Gastrocnemius medialis (tissue), 4 donors: Measurements from ENCODE around the gene ZFHX2. TPM values are rescaled to one million over a fixed set of nuclear protein-coding genes. Genes with fewer than 3 reads are reported as not detected.

Experiments
- ATAC-seq, 2 donors: fragments of 150-250 bp; one replicate each; pipeline ENCODE4 v1.9.1; 2016
- DNase-seq, 2 donors: peaks; one replicate each; pipeline ENCODE4 v3.0.0-alpha.2; 2019
- H3K27ac ChIP-seq, 4 donors: fragments of 200-600 bp; sonication (generic); 1 replicate in 1 of 4; 2 replicates in 3 of 4; pipeline ENCODE4 v1.5.1; 2016 to 2018; ENCODE audit warnings: mild to moderate bottlenecking in 2 of 4, moderate library complexity in 1 of 4
- H3K27me3 ChIP-seq, 3 donors: fragments of 200-600 bp; sonication (generic) in 2 of 3; 1 replicate in 1 of 3; 2 replicates in 2 of 3; pipeline versions ENCODE4 v1.5.1 to v1.6.0; 2016 to 2019; ENCODE audit warnings: mild to moderate bottlenecking in 1 of 3, moderate library complexity in 1 of 3
- H3K36me3 ChIP-seq, 2 donors: fragments of 200-600 bp; sonication (generic) in 1 of 2; one replicate each; pipeline ENCODE4 v1.5.1; 2017 to 2018
- H3K4me1 ChIP-seq, 2 donors: fragments of 200-600 bp; sonication (generic) in 1 of 2; one replicate each; pipeline ENCODE4 v1.5.1; 2016 to 2017; ENCODE audit warnings: mild to moderate bottlenecking in 2 of 2
- H3K4me3 ChIP-seq, 4 donors: fragments of 200-600 bp; sonication (generic) in 3 of 4; 1 replicate in 1 of 4; 2 replicates in 3 of 4; pipeline ENCODE4 v1.5.1; 2016 to 2019; ENCODE audit warnings: mild to moderate bottlenecking in 2 of 4
- H3K9me3 ChIP-seq, 3 donors: fragments of 200-600 bp; sonication (generic) in 2 of 3; 1 replicate in 1 of 3; 2 replicates in 2 of 3; pipeline ENCODE4 v1.5.1; 2016 to 2019
- POLR2A ChIP-seq, 2 donors: fragments of 450-650 bp; IDR thresholded peaks; one replicate each; pipeline ENCODE4 v1.6.1; 2017; ENCODE audit warnings: antibody characterized with exemption in 2 of 2, mild to moderate bottlenecking in 2 of 2, moderate library complexity in 2 of 2
- in situ Hi-C, 4 donors: fragments of 200-750 bp; cut with MboI; loops; one replicate each; pipeline versions ENCODE4 v1.15.0 to v1.8.0; 2017; ENCODE audit warnings: low sequenced_read_pairs in 4 of 4
- intact Hi-C: fragments of 100-400 bp; cut with DNase I; formaldehyde crosslinking; loops from one replicate; pipeline ENCODE4 v1.15.1; 2023; ENCODE audit warnings: low total_unique reads
- total RNA-seq, 4 donors: library from RNA; depleted of rRNA; stranded (reverse); fragments of >200 nt; gene quantifications; one replicate each; pipeline versions ENCODE4 v1.1.0 to v1.2.3, GENCODE V29; 2016
- TF ChIP-seq, protein P1 (sequence below), 5 experiments: fragments of 450-650 bp in 3 of 5; fragments of 200-600 bp in 2 of 5; sonication (generic) in 2 of 5; IDR thresholded peaks in 4 of 5; conservative IDR thresholded peaks in 1 of 5; 1 replicate in 4 of 5; 2 replicates in 1 of 5; pipeline ENCODE4 v1.5.1; 2016 to 2019; ENCODE audit warnings: antibody characterized with exemption in 5 of 5, mild to moderate bottlenecking in 3 of 5, moderate library complexity in 3 of 5

ZFHX2 gene
- total RNA-seq, 4 donors from 2014 or later: 0.23 to 0.44 (median 0.41) TPM; not detected in 1

DNA sequence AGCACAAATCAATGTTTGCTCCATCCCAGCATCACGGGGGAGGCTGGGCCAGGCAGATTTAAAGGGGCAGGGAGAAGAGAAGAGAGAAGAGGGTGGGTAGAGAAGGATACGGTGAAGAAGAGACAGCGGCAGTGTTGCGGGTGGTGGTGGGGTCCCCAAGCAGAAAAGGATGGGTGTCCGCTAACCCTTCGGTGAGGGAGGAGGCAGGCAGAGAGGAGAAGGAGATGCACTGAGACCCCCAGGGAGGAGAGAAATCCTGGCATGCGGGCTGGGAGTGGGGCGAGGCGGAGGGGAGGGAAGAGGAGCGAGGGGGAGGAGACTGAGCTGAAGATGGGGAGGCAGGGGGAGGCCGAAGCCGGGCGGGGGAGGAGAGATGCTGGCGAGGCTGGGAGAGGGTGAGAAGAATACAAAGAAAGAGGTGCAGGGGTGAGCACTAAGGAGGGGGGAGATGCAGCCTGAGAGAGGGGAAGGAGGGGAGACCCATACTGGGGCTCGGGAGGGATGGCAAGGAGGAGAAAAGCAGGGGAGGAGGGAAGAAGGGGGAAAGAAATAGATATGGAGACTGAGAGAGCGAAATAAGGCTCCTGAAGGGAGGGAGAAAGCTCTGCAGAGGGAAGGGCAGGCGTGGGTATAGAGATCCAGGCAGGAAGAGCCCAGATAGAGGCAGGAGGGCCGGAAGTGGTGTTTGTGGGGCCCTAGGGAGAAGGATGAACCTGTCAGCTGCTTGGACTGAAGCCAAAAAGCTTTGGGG, 27.2 kb upstream of the ZFHX2 start, which contains the start of gene JPH4:
TSS of gene JPH4 (minus strand) at position 231 of the 751 bp plus-strand sequence. CDS start 1,337 bp downstream, outside the sequence.
- TF ChIP-seq POLR2A (IDR thresholded peaks at IDR 0.05): no peak
- TF ChIP-seq, protein P1, sequence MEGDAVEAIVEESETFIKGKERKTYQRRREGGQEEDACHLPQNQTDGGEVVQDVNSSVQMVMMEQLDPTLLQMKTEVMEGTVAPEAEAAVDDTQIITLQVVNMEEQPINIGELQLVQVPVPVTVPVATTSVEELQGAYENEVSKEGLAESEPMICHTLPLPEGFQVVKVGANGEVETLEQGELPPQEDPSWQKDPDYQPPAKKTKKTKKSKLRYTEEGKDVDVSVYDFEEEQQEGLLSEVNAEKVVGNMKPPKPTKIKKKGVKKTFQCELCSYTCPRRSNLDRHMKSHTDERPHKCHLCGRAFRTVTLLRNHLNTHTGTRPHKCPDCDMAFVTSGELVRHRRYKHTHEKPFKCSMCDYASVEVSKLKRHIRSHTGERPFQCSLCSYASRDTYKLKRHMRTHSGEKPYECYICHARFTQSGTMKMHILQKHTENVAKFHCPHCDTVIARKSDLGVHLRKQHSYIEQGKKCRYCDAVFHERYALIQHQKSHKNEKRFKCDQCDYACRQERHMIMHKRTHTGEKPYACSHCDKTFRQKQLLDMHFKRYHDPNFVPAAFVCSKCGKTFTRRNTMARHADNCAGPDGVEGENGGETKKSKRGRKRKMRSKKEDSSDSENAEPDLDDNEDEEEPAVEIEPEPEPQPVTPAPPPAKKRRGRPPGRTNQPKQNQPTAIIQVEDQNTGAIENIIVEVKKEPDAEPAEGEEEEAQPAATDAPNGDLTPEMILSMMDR (IDR thresholded peaks at IDR 0.05 in 4 of 5, conservative IDR thresholded peaks at IDR 0.05 in 1 of 5): no peak
- intact Hi-C loops: no loop called here
- peak within 1 kb of the TSS in 1 of 4 donors; percentile 24 for H3K4me3 ChIP-seq
- H3K27ac ChIP-seq: no peak within 1 kb of the TSS
- no peaks in the 10 kb centered on the region for H3K4me1 ChIP-seq
- H3K9me3 ChIP-seq: no peaks in the 10 kb centered on the region
- no peak for ATAC-seq
- H3K27me3 ChIP-seq: peaks cover 44 to 58% (median 53%) of the 10 kb centered on the region in 3 donors
- in situ Hi-C loops: no loop called here
- H3K36me3 ChIP-seq: no peaks in the 10 kb centered on the region
- no peak for DNase-seq

DNA sequence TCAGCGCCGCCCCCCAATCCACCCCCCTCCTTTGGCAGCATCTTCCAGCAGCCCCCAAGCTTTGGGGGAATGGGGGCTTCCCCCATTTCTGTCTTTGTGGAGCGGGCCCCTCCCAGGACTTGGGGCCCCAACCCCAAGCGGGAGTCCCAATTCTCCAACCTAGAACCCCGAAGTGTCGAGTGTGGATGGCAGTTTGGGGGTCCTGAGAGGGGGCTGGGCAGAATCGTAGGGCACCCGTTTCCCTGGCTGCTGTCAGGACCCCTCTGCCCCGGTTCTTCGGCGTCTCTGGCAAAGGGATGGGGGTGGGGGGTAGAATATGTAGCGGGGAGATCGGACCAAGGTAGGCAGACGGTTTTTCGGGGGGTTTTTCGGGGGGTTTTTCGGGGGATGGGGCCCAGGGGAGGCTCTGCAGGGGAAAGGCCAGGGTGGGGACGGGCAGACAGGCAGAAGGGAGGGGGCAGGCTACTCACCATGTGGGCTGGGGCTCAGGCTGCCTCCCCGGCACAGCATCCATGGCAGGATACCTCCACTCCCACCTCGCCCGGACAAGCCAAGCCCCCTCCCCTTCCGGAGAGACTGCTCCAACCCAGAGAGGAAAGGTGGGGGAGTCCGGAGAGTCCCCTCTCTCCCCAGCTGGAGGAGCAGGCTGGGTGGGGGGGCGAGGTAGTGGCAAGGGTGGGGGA, 26.3 kb upstream of the ZFHX2 start:
- ATAC-seq (no peak), DNase-seq (no peak)
- H3K9me3 ChIP-seq: no peaks in the 10 kb centered on the region
- no peak overlapping the region for H3K27ac ChIP-seq
- peak overlapping the region in 2 of 4 donors; percentile 24 to 43 for H3K4me3 ChIP-seq
- in situ Hi-C loops: no loop called here
- intact Hi-C loops: no loop called here
- TF ChIP-seq, protein P1 (IDR thresholded peaks at IDR 0.05 in 4 of 5, conservative IDR thresholded peaks at IDR 0.05 in 1 of 5): no peak
- TF ChIP-seq POLR2A (IDR thresholded peaks at IDR 0.05): no peak
- H3K4me1 ChIP-seq: no peaks in the 10 kb centered on the region
- peaks cover 44 to 64% (median 53%) of the 10 kb centered on the region in 3 donors for H3K27me3 ChIP-seq
- H3K36me3 ChIP-seq: no peaks in the 10 kb centered on the region

DNA sequence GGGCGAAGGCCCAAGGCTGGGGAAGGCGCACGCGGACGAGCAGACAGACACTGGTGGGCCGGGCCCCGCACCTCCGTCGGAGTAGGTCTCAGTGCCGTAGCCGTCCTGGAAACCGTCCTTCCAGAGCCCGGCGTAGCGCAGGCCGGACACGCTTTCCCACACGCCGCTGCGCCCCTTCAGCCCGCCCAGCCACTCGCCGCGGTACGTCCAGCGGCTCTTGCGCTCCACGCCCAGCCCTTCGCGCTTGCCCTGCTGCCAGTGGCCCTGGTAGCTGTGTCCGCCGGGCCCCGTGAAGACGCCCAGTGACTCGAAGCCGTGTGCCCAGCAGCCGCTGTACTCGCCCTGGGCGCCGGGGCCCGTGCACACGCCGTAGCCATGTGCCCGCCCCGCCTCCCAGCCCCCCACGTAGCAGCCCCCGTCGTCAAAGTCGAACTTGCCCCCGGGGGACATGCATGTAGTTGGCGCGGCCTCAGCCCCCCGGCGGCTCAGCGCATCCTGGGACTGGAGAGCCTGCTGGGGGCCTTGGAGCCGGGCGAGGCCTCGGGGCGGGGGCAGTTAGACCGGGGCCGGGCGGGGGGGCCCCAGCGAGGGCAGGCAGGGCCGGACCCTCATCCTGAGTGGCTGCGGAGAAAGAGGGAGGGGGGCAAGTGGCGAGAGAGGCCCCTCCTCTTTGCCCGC, 25.6 kb upstream of the ZFHX2 start:
- intact Hi-C loops: no loop called here
- no peaks in the 10 kb centered on the region for H3K9me3 ChIP-seq

DNA sequence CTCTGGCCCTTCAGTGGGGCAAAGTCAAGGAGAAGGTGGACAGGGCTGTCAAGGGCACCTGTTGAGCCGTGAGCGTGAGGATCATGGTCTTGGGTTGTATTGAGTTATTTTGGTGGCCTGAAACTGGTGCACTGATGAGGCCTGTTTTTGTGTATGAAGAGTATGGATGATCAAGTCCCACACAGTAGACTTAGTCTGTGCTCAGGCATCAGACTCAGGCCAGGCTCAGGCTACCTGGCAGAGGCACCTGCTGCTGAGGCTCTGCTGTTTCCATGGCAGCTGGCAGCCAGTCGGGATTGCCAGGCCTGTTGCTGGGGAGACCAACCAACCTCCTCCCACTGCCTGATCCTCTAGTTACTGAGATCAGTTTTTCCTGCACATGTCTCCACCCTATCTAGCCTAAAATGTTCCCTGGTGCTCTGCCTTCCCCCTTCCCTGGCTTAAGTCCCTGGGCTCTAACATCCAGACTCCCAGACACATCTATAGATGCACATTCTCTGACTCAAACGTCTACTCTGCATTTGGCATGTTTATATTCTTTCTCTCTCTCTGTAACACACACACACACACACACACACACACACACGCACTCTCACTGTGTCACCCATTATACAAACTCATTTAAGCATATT, 21.9 kb upstream of the ZFHX2 start:
- H3K27me3 ChIP-seq: peaks cover 34 to 47% (median 35%) of the 10 kb centered on the region in 3 donors
- ATAC-seq: no peak
- TF ChIP-seq, protein P1 (IDR thresholded peaks at IDR 0.05 in 4 of 5, conservative IDR thresholded peaks at IDR 0.05 in 1 of 5): no peak
- TF ChIP-seq POLR2A (IDR thresholded peaks at IDR 0.05): no peak
- H3K4me3 ChIP-seq: no peak overlapping the region
- intact Hi-C loops: no loop called here
- in situ Hi-C loops: loop anchor here in 2 of 4 donors (25.0 kb wide), 2 partner anchors 236 to 986 kb away; partner anchors contain the start of genes ABHD4 (in 1 of the 2) and DAD1 (in 1 of the 2)
- H3K27ac ChIP-seq: no peak overlapping the region
- H3K36me3 ChIP-seq: no peaks in the 10 kb centered on the region
- H3K9me3 ChIP-seq: no peaks in the 10 kb centered on the region
- peak in 1 of 2 donors; percentile 0 for DNase-seq
- no peaks in the 10 kb centered on the region for H3K4me1 ChIP-seq

More for the DNA sequence above, 25.6 kb upstream of the ZFHX2 start:
- H3K36me3 ChIP-seq: no peaks in the 10 kb centered on the region
- peak overlapping the region; percentile 21 to 43 (median 28) for H3K4me3 ChIP-seq
- no peak overlapping the region for H3K27ac ChIP-seq
- H3K27me3 ChIP-seq: peaks cover 44 to 61% (median 53%) of the 10 kb centered on the region in 3 donors
- DNase-seq: no peak
- in situ Hi-C loops: no loop called here
- H3K4me1 ChIP-seq: no peaks in the 10 kb centered on the region
- no peak for TF ChIP-seq POLR2A (IDR thresholded peaks at IDR 0.05)
- TF ChIP-seq, protein P1 (IDR thresholded peaks at IDR 0.05 in 4 of 5, conservative IDR thresholded peaks at IDR 0.05 in 1 of 5): no peak
- no peak for ATAC-seq
